SK-N-SH (cell line): ENCODE results near the gene CTTNBP2NL.

Source experiments
- CTCF ChIP-seq: fragments of 200-600 bp; sonication (generic); IDR thresholded peaks from 2 replicates; pipeline ENCODE4 v1.6.1; 2017; ENCODE audit warnings: antibody characterized with exemption, mild to moderate bottlenecking, moderate library complexity
- EP300 ChIP-seq, 2 experiments: IDR thresholded peaks; 2 replicates each; pipeline versions ENCODE4 v1.4.0 to v1.6.1; 2012; ENCODE audit warnings: borderline replicate concordance in 1 of 2, low read depth in 1 of 2, low read length in 1 of 2
- EZH2phosphoT487 ChIP-seq: fragments of 200-600 bp; sonication (generic); IDR thresholded peaks from 2 replicates; pipeline ENCODE4 v1.6.1; 2017; ENCODE audit warnings: low read depth, mixed run types, mild to moderate bottlenecking, antibody characterized with exemption, moderate library complexity, borderline replicate concordance
- RAD21 ChIP-seq: IDR thresholded peaks from 2 replicates; pipeline ENCODE4 v1.6.1; 2012; ENCODE audit warnings: mild to moderate bottlenecking, low read length
- RCOR1 ChIP-seq: fragments of 150-350 bp; IDR thresholded peaks from 2 replicates; pipeline ENCODE4 v1.6.1; 2017; ENCODE audit warnings: antibody characterized with exemption, low read length
- USF1 ChIP-seq: IDR thresholded peaks from 2 replicates; pipeline ENCODE4 v1.4.0; 2012; ENCODE audit warnings: low read depth, borderline replicate concordance
- ZBTB33 ChIP-seq: IDR thresholded peaks from 2 replicates; pipeline ENCODE4 v1.4.0; 2012; ENCODE audit warnings: low read depth, borderline replicate concordance

GRCh38 chr1:112466078-112466660 lies 70.2 kb downstream of the CTTNBP2NL start:
- no peak for TF ChIP-seq USF1
- TF ChIP-seq EP300 (IDR thresholded peaks at IDR 0.05; ENCODE audit: borderline replicate concordance in 1 of 2, low read depth in 1 of 2, low read length in 1 of 2) = no peak
- TF ChIP-seq RCOR1 = no peak
- no peak for TF ChIP-seq EZH2phosphoT487
- no peak for TF ChIP-seq ZBTB33
- TF ChIP-seq CTCF = peak; percentile 80
- TF ChIP-seq RAD21 = peak; percentile 79
